Suprapubic skin (tissue), 3 donors: ENCODE measurements around the gene BAIAP2L2.
A peak's percentile ranks its signal among the peaks of the same experiment; 100 is the strongest.

Experiments used
- CTCF ChIP-seq, 2 donors: fragments of 200-600 bp in 1 of 2; fragments of 450-650 bp in 1 of 2; sonication (generic) in 1 of 2; IDR thresholded peaks; one replicate each; pipeline ENCODE4 v1.5.1; 2016 to 2019; ENCODE audit warnings: antibody characterized with exemption in 2 of 2, mild to moderate bottlenecking in 1 of 2, moderate library complexity in 1 of 2
- POLR2A ChIP-seq, 2 donors: fragments of 450-650 bp; IDR thresholded peaks; one replicate each; pipeline ENCODE4 v1.6.1; 2017; ENCODE audit warnings: antibody characterized with exemption in 2 of 2, mild to moderate bottlenecking in 2 of 2, moderate library complexity in 2 of 2

- TF ChIP-seq POLR2A (IDR thresholded peaks at IDR 0.05) (no peak), CTCF (IDR thresholded peaks at IDR 0.05) (peak; percentile 80 to 87)
These were observed 58.3 kb downstream of the BAIAP2L2 start for GRCh38 chr22:38051900-38052862.
